ENCODE results near the gene ELOVL6.
"Not testable (repeated sequence)": the region's sequence is repeated elsewhere in the genome, so short reads cannot be mapped to it uniquely, and the experiment has no call there.

ELOVL6 gene

GRCh38 chr4:110049951-110050925, 148.2 kb downstream of the ELOVL6 start:
- H3K9me3 ChIP-seq, result no peaks in the 10 kb centered on the region
- peak; percentile 24 for TF ChIP-seq CTCF (IDR thresholded peaks at IDR 0.05)
- no peaks in the 10 kb centered on the region for H3K36me3 ChIP-seq
- H3K4me3 ChIP-seq (ENCODE audit: low read depth in 1 of 2, low read length in 1 of 2), result no peak overlapping the region
- H3K27ac ChIP-seq, result no peak overlapping the region
- no peaks in the 10 kb centered on the region for H3K4me1 ChIP-seq (ENCODE audit: control insufficient read depth in 1 of 2, insufficient read depth in 1 of 2, low read depth in 1 of 2, low read length in 1 of 2)
- H3K27me3 ChIP-seq, result no peaks in the 10 kb centered on the region

GRCh38 chr4:110046588-110047049, 151.8 kb downstream of the ELOVL6 start:
- Histone ChIP-seq H3K9me3 (no peaks in the 10 kb centered on the region), H3K27me3 (no peaks in the 10 kb centered on the region), H3K27ac (no peak overlapping the region), H3K4me1 (ENCODE audit: control insufficient read depth in 1 of 2, insufficient read depth in 1 of 2, low read depth in 1 of 2, low read length in 1 of 2) (no peaks in the 10 kb centered on the region), H3K4me3 (ENCODE audit: low read depth in 1 of 2, low read length in 1 of 2) (no peak overlapping the region), H3K36me3 (no peaks in the 10 kb centered on the region)
- no peak for TF ChIP-seq CTCF (IDR thresholded peaks at IDR 0.05)

GRCh38 chr4:110042545-110043517, 155.6 kb downstream of the ELOVL6 start:
- TF ChIP-seq CTCF (IDR thresholded peaks at IDR 0.05), result no peak
- Histone ChIP-seq H3K27ac (no peak overlapping the region), H3K4me1 (ENCODE audit: control insufficient read depth in 1 of 2, insufficient read depth in 1 of 2, low read depth in 1 of 2, low read length in 1 of 2) (no peaks in the 10 kb centered on the region), H3K9me3 (no peaks in the 10 kb centered on the region), H3K27me3 (peaks cover 8% of the 10 kb centered on the region), H3K4me3 (ENCODE audit: low read depth in 1 of 2, low read length in 1 of 2) (no peak overlapping the region), H3K36me3 (no peaks in the 10 kb centered on the region)

GRCh38 chr4:110041735-110042134, 156.7 kb downstream of the ELOVL6 start:
- H3K36me3 ChIP-seq, result no peaks in the 10 kb centered on the region
- no peak overlapping the region for H3K27ac ChIP-seq
- no peaks in the 10 kb centered on the region for H3K9me3 ChIP-seq
- no peak for TF ChIP-seq CTCF (IDR thresholded peaks at IDR 0.05)
- H3K4me1 ChIP-seq (ENCODE audit: control insufficient read depth in 1 of 2, insufficient read depth in 1 of 2, low read depth in 1 of 2, low read length in 1 of 2), result no peaks in the 10 kb centered on the region
- peaks cover 17% of the 10 kb centered on the region for H3K27me3 ChIP-seq
- H3K4me3 ChIP-seq (ENCODE audit: low read depth in 1 of 2, low read length in 1 of 2), result no peak overlapping the region

GRCh38 chr4:110039164-110039563, 159.3 kb downstream of the ELOVL6 start:
- not testable (repeated sequence) for H3K36me3 ChIP-seq; H3K4me3 ChIP-seq (ENCODE audit: low read depth in 1 of 2, low read length in 1 of 2)
- peaks cover 25% of the 10 kb centered on the region for H3K27me3 ChIP-seq

More at GRCh38 chr4:110039164-110039563, 159.3 kb downstream of the ELOVL6 start:
- not testable (repeated sequence) for H3K9me3 ChIP-seq, H3K27ac ChIP-seq
- H3K4me1 ChIP-seq (ENCODE audit: control insufficient read depth in 1 of 2, insufficient read depth in 1 of 2, low read depth in 1 of 2, low read length in 1 of 2), result peaks cover 4 to 14% of the 10 kb centered on the region in 2 experiments

Data from neutrophil (primary cell).